Glutamatergic neuron (in vitro differentiated cells): Measurements from ENCODE around the gene SCAMP4. TPM values are rescaled to one million over a fixed set of nuclear protein-coding genes. Genes with fewer than 3 reads are reported as not detected.

ENCODE experiments used
- DNase-seq: peaks from one replicate; pipeline ENCODE4 v3.0.0; 2022
- H3K27ac Mint-ChIP-seq: one replicate; pipeline ENCODE4 v1.8.0; 2020; ENCODE audit warnings: mild to moderate bottlenecking, mixed read lengths, inconsistent platforms; ENCODE audit not compliant: unreplicated experiment
- H3K27me3 Mint-ChIP-seq: one replicate; pipeline ENCODE4 v1.8.0; 2020; ENCODE audit warnings: mild to moderate bottlenecking, moderate library complexity, mixed read lengths, inconsistent platforms; ENCODE audit not compliant: unreplicated experiment
- H3K36me3 Mint-ChIP-seq: one replicate; pipeline ENCODE4 v1.8.0; 2020; ENCODE audit warnings: mild to moderate bottlenecking, mixed read lengths, inconsistent platforms; ENCODE audit not compliant: unreplicated experiment
- H3K4me1 Mint-ChIP-seq: one replicate; pipeline ENCODE4 v1.8.0; 2020; ENCODE audit warnings: mild to moderate bottlenecking, low read depth, mixed read lengths, inconsistent platforms; ENCODE audit not compliant: unreplicated experiment
- H3K4me3 Mint-ChIP-seq: one replicate; pipeline ENCODE4 v1.8.0; 2020; ENCODE audit warnings: mild to moderate bottlenecking, mixed read lengths, inconsistent platforms; ENCODE audit not compliant: unreplicated experiment
- H3K9me3 Mint-ChIP-seq: one replicate; pipeline ENCODE4 v1.8.0; 2020; ENCODE audit warnings: mild to moderate bottlenecking, moderate library complexity, mixed read lengths, inconsistent platforms; ENCODE audit not compliant: unreplicated experiment
- CTCF ChIP-seq: fragments of 200-600 bp; sonication (generic); IDR thresholded peaks from one replicate; pipeline ENCODE4 v1.5.0; 2021; ENCODE audit not compliant: partially characterized antibody, unreplicated experiment
- total RNA-seq: library from RNA; stranded (reverse); fragmentation: NEBNext Ultra II Directional; extraction: Animal tissue kit (Norgen Biotek cat#: 25700); gene quantifications from one replicate; pipeline ENCODE4 v1.2.1, GENCODE V29; 2021; ENCODE audit not compliant: unreplicated experiment

SCAMP4 gene
- total RNA-seq, 1 donor from 2014 or later: 66.3 TPM

- Mint-ChIP-seq H3K27ac (no peak overlapping the region), H3K4me3 (no peak overlapping the region)
- TF ChIP-seq CTCF: no peak
These were observed 49.3 kb downstream of the SCAMP4 start for GRCh38 chr19:1954532-1954933.

GRCh38 chr19:1955171-1956121 is 50.2 kb downstream of the SCAMP4 start:
- DNase-seq: no peak
- Mint-ChIP-seq H3K4me3 (no peak overlapping the region), H3K27ac (no peak overlapping the region), H3K4me1 (peaks cover 4% of the 10 kb centered on the region), H3K36me3 (no peaks in the 10 kb centered on the region), H3K27me3 (peaks cover 11% of the 10 kb centered on the region), H3K9me3 (peaks cover 6% of the 10 kb centered on the region)
- TF ChIP-seq CTCF: no peak

More at GRCh38 chr19:1954532-1954933, 49.3 kb downstream of the SCAMP4 start:
- Mint-ChIP-seq H3K27me3 (peaks cover 9% of the 10 kb centered on the region), H3K36me3 (no peaks in the 10 kb centered on the region), H3K9me3 (peaks cover 6% of the 10 kb centered on the region), H3K4me1 (peaks cover 4% of the 10 kb centered on the region)
- DNase-seq: no peak

- Mint-ChIP-seq H3K36me3 (no peaks in the 10 kb centered on the region), H3K27me3 (peaks cover 13% of the 10 kb centered on the region), H3K4me3 (no peak overlapping the region), H3K27ac (no peak overlapping the region), H3K4me1 (peaks cover 4% of the 10 kb centered on the region), H3K9me3 (peaks cover 6% of the 10 kb centered on the region)
- no peak for TF ChIP-seq CTCF
- DNase-seq: no peak
These were observed 50.9 kb downstream of the SCAMP4 start for GRCh38 chr19:1956122-1956494.

GRCh38 chr19:1956868-1957492 is 51.8 kb downstream of the SCAMP4 start:
- H3K36me3 Mint-ChIP-seq: no peaks in the 10 kb centered on the region
- no peak overlapping the region for H3K27ac Mint-ChIP-seq
- H3K4me3 Mint-ChIP-seq: no peak overlapping the region

More at GRCh38 chr19:1956868-1957492, 51.8 kb downstream of the SCAMP4 start:
- H3K27me3 Mint-ChIP-seq: peaks cover 13% of the 10 kb centered on the region
- no peak for DNase-seq
- TF ChIP-seq CTCF: no peak
- H3K4me1 Mint-ChIP-seq: peaks cover 4% of the 10 kb centered on the region
- peaks cover 5% of the 10 kb centered on the region for H3K9me3 Mint-ChIP-seq
